NCI-H2196 treated with DMSO at 0.1 percent for 48 hours (cell line): ENCODE data around the gene ZNF358.

Experiments used
- DNase-seq: peaks from one replicate; lab custom pipeline; 2025; ENCODE audit not compliant: unreplicated experiment; lab: John Stamatoyannopoulos, UW

Gene ZNF358

GRCh38 chr19:7515645-7516151 is at the start of gene ZNF358:
Gene ZNF358, plus strand, starts transcription at chr19:7516103. Its CDS starts 3,140 bp downstream, at chr19:7519243.
- peak; percentile 75 for DNase-seq

DNA sequence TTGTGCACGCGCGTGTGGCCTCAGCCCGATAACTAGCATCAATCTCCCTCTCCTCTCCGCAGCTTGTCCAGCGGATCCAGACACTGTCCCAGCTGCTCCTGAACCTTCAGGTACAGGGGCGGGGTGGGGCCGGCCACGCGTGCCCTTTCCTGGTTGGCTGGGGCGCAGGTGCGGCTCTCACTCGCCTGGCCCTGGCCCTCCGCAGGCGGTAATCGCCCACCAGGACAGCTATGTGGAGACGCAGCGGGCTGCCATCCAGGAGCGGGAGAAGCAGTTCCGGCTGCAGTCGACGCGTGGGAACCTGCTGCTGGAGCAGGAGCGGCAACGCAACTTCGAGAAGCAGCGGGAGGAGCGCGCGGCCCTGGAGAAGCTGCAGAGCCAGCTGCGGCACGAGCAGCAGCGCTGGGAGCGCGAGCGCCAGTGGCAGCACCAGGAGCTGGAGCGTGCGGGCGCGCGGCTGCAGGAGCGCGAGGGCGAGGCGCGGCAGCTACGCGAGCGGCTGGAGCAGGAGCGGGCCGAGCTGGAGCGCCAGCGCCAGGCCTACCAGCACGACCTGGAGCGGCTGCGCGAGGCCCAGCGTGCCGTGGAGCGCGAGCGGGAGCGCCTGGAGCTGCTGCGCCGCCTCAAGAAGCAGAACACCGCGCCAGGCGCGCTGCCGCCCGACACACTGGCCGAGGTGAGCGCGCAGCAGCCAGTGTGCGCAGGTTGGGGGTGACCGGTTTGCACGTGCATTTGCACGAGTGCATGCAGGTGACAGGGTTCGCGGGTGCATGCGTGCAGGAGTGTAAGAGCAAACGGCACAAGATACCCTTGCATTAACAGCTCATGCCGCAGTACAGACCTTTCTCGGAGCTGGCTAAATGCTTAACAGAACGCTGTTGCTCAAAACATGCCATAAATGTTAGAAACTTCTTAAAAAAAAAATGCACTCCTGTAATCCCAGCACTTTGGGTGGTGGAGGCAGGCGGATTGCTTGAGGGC is 48.6 kb upstream of the ZNF358 start:
- DNase-seq = no peak

- no peak for DNase-seq
Measured at GRCh38 chr19:7468840-7469239, 47.1 kb upstream of the ZNF358 start.

DNA sequence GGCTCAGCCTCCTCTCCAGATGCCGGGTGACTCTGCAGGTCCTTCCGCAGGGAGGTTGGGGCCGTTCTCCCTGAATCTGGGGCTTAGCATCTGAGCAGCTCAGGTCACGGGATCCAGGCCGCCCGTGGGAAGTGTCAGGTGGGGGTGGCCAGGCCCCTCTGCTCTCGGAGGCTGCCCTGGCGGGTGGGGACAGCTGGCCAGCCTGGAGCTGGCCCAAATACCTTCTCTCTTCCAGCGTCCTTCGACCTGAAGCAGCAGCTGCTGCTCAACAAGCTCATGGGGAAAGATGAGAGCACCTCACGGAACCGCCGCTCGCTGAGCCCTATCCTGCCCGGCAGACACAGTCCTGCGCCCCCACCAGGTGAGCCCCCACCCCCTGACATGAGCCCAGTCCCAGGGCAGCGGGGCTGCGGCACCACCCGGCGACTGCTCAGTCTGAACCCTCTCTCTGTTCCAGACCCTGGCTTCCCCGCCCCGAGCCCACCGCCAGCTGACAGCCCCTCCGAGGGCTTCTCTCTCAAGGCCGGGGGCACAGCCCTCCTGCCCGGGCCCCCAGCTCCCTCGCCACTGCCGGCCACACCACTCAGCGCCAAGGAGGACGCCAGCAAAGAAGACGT is 46.1 kb upstream of the ZNF358 start:
- DNase-seq = no peak

- no peak for DNase-seq
Measured at GRCh38 chr19:7470540-7471305, 45.2 kb upstream of the ZNF358 start.

- DNase-seq = no peak
Measured at GRCh38 chr19:7471696-7472615, 43.9 kb upstream of the ZNF358 start.

- no peak for DNase-seq
Measured at GRCh38 chr19:7475665-7476064, 40.2 kb upstream of the ZNF358 start.

GRCh38 chr19:7476241-7476640 is 39.7 kb upstream of the ZNF358 start:
- no peak for DNase-seq

- no peak for DNase-seq
Measured at GRCh38 chr19:7476777-7477494, 39.0 kb upstream of the ZNF358 start.

GRCh38 chr19:7477758-7478157 is 38.1 kb upstream of the ZNF358 start:
- no peak for DNase-seq

DNA sequence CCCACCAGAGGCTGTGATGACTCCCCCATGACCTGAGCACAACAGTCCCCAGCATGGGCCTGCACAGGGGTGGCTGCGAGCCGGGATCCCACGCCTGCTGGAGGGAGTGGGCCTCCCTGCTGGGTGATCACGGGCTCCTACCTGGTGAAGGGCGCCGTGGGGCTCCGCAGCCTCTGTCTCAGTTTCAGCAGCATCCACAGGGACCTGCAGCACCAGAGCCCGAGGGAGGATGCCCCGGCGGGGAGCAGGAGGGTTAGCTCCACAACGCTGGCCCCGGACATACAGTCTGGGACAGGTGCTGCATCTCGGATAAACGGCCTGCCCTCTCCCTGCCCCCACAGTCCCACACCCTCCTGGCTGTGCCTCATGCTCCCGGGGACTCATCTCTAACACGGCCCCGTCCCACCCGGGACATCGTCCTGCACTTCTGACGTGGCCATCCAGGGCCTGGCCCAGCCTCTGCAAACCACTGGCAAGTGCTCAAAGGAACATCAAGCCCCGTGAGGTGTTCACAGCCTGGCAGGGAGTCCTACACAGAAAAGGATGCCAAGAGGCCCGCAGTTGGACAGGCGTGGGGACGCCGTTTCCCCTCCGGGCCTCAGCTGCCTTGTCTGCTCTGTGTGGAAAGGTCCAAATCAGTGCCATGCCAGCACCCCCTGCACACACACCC is 37.6 kb upstream of the ZNF358 start:
- no peak for DNase-seq

DNA sequence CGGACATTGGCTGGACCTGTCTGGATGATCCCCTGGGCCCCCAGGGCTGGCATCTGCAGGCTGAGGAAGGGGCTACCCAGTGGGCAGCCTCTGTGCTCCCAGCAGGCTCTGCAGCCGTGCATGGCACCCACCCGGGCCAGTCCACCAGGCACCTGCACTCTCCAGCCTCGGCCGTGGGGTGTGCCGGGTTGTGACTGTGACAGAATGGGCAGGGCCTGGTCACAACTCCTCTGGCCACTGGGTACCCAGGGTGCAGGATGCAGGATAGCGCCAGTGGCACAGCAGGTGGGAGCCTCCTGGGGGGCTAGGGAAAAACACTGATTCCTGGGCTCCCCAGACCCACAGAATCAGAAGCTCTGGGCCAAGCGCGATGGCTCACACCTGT is 37.1 kb upstream of the ZNF358 start:
- no peak for DNase-seq

DNA sequence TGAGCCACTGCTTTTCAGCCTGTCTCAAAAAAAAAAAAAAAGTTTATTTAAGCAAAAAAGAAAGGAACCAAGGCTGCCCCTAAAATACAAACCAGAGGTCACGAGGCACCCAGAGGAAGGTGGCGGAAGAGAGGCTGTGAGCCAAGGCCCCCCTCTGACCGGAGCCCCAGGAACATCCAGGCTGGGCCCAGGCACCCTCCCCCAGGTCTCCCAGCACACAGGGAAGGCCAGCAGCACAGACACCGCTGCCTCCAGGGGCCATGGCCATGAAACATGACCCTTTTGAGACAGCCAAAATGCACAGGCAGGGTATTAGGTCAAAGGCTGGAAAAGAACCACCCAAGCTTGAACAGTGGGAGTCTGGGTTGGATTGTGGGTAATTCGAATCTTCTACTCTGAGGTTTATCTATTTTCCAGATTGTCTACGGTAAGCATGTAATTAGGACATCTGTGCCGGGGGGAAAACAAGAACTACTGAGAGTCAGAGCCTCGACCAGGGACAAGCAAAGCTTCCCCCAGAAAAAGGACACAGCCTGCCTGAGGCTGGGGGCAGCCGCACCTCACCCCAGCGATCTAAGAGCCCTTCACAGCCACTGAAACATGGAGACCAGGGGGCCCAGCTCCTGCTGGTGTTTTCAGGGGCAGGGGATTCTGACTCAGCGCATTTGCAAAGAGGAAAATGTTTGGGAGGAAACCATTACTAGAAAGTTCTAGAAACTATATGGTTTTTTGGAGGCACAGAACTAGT is 35.5 kb upstream of the ZNF358 start:
- no peak for DNase-seq

GRCh38 chr19:7480970-7481255 is 35.0 kb upstream of the ZNF358 start:
- DNase-seq = no peak

DNA sequence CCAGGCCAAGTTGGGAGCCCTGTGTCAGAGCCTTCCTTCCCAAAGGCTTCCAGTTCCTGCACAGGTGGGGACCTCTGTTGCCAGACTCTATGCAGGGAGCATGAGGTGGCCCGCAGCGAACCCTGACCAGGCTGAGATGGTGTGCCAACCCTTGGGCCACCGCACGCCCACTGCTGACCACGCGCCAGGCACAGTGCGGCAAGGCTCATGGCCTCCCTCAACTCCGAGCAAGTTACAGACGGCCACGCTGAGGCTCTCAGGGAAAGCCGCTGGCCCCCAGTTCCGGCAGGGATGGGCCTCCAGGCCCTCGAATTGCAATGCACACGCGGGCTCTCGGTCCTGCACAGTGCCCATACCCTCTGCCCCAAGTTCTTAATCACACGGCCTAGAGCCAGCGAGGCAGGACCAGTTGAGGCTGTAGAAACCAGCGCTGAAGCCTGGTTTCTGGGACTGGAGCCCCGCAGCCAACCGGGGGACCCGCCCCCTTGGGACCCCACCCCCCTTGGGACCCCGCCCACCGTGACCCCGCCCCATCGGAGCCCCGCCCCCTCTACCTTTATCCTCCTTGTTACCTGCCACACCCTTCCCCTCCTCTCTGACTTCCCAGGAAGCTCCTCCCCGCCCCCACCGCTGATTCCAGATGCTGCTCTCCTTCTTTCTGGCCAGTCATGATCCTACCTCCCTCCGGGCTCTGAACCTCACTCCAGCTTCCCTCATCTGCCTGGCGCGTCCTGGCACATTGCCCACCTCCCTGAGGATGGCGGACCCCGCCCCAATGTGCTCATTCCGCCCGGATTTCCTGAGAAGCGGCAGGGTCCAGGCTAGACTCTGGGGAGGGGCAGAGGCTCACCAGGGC is 33.1 kb upstream of the ZNF358 start:
- DNase-seq = no peak

DNA sequence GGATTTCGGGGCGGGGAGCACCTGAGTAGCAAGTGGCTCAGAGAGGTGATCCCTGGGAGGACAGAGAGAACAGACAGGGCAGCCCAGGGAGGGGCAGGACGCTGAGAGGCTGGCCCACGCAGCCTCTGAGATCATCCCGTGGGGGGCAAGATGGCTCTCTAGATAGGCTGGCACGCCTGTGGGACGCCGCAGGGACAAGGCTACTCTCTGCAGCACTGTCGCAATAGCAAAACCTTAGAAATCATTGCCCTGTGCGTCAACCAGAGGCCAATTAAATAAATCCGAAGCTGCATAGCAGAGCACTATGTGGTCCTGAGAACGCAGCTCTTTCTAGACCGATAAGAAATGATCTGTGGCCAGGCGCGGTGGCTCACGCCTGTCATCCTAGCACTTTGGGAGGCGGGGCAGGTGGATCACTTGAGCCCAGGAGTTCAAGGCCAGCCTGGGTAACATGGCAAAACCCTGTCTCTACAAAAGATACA is 32.1 kb upstream of the ZNF358 start:
- no peak for DNase-seq

DNA sequence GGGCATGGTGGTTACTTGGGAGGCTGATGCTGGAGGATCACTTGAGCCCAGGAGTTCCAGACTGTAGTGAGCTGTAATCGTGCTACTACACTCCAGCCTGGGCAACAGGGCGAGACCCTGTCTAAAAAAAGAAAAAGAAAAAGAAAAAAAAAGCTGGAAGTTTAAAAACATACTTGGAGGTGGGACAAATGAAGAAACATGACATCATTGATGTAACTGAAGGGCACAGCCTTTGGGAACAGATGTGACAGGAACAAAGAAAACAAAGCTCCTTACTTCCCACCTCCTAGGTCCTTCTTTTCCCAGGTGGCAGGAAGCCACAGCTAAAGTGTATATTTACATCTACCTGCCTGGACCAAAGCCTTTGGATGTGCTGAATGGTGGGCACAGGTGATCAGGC is 29.0 kb upstream of the ZNF358 start:
- no peak for DNase-seq
